Measurements from ENCODE around the gene KRT20.
A peak's percentile ranks its signal among the peaks of the same experiment; 100 is the strongest.

Gene KRT20

GRCh38 chr17:40854175-40854814 lies 30.7 kb downstream of the KRT20 start:
- FAIRE-seq (no peak), DNase-seq (ENCODE audit: low spot score) (peak; percentile 61)

GRCh38 chr17:40852364-40852763 lies 32.7 kb downstream of the KRT20 start:
- no peak for FAIRE-seq

GRCh38 chr17:40850293-40850972 lies 34.6 kb downstream of the KRT20 start:
- DNase-seq (ENCODE audit: low spot score) (no peak), FAIRE-seq (no peak)

More at GRCh38 chr17:40852364-40852763, 32.7 kb downstream of the KRT20 start:
- no peak for DNase-seq (ENCODE audit: low spot score)

GRCh38 chr17:40849723-40850122 lies 35.3 kb downstream of the KRT20 start:
- FAIRE-seq (no peak), DNase-seq (ENCODE audit: low spot score) (no peak)

- FAIRE-seq (no peak), DNase-seq (ENCODE audit: low spot score) (no peak)
These were observed 36.3 kb downstream of the KRT20 start for GRCh38 chr17:40848583-40849235.

- peak; percentile 81 for FAIRE-seq
These were observed 38.4 kb downstream of the KRT20 start for GRCh38 chr17:40846515-40847144.

GRCh38 chr17:40844671-40845107 lies 40.4 kb downstream of the KRT20 start:
- DNase-seq (ENCODE audit: low spot score), result no peak
- FAIRE-seq, result no peak

More at GRCh38 chr17:40846515-40847144, 38.4 kb downstream of the KRT20 start:
- no peak for DNase-seq (ENCODE audit: low spot score)

- FAIRE-seq, result no peak
- no peak for DNase-seq (ENCODE audit: low spot score)
These were observed 41.8 kb downstream of the KRT20 start for GRCh38 chr17:40843242-40843641.

GRCh38 chr17:40841246-40841645 lies 43.8 kb downstream of the KRT20 start:
- FAIRE-seq (no peak), DNase-seq (ENCODE audit: low spot score) (no peak)

- no peak for FAIRE-seq
- DNase-seq (ENCODE audit: low spot score), result no peak
These were observed 45.8 kb downstream of the KRT20 start for GRCh38 chr17:40839194-40839593.

GRCh38 chr17:40836020-40836419 lies 49.0 kb downstream of the KRT20 start:
- DNase-seq (ENCODE audit: low spot score), result no peak
- no peak for FAIRE-seq

GRCh38 chr17:40833882-40834281 lies 51.2 kb downstream of the KRT20 start:
- DNase-seq (ENCODE audit: low spot score) (no peak), FAIRE-seq (no peak)

GRCh38 chr17:40832840-40833239 lies 52.2 kb downstream of the KRT20 start:
- FAIRE-seq (no peak), DNase-seq (ENCODE audit: low spot score) (no peak)

GRCh38 chr17:40830085-40830776 lies 54.8 kb downstream of the KRT20 start:
- FAIRE-seq (no peak), DNase-seq (ENCODE audit: low spot score) (no peak)

GRCh38 chr17:40828454-40829044 lies 56.5 kb downstream of the KRT20 start:
- DNase-seq (ENCODE audit: low spot score), result no peak
- no peak for FAIRE-seq

- FAIRE-seq, result no peak
- DNase-seq (ENCODE audit: low spot score), result no peak
These were observed 57.1 kb downstream of the KRT20 start for GRCh38 chr17:40827746-40828453.
